ENCODE measurements around the gene POLR3E.
"Not testable (repeated sequence)": the region's sequence is repeated elsewhere in the genome, so short reads cannot be mapped to it uniquely, and the experiment has no call there.

POLR3E gene

GRCh38 chr16:22337045-22337444 lies 39.8 kb downstream of the POLR3E start:
- DNase-seq = no peak

GRCh38 chr16:22337849-22338635 lies 40.8 kb downstream of the POLR3E start:
- no peak for DNase-seq

GRCh38 chr16:22340945-22341344 lies 43.7 kb downstream of the POLR3E start:
- no peak for DNase-seq

- DNase-seq = no peak
These were observed 44.9 kb downstream of the POLR3E start for GRCh38 chr16:22342082-22342481.

- DNase-seq = no peak
These were observed 49.3 kb downstream of the POLR3E start for GRCh38 chr16:22346483-22346882.

GRCh38 chr16:22347100-22347820 lies 50.1 kb downstream of the POLR3E start:
- no peak for DNase-seq

- DNase-seq = no peak
These were observed 51.1 kb downstream of the POLR3E start for GRCh38 chr16:22348291-22348690.

GRCh38 chr16:22351017-22351416 lies 53.8 kb downstream of the POLR3E start:
- DNase-seq = not testable (repeated sequence)

GRCh38 chr16:22352140-22352539 lies 54.9 kb downstream of the POLR3E start:
- no peak for DNase-seq

- DNase-seq = no peak
These were observed 55.5 kb downstream of the POLR3E start for GRCh38 chr16:22352723-22353122.

GRCh38 chr16:22353191-22353919 lies 56.1 kb downstream of the POLR3E start:
- DNase-seq = no peak

GRCh38 chr16:22353933-22354541 lies 56.8 kb downstream of the POLR3E start:
- DNase-seq = no peak

GRCh38 chr16:22355487-22355908 lies 58.3 kb downstream of the POLR3E start:
- DNase-seq = no peak

- DNase-seq = no peak
These were observed 59.9 kb downstream of the POLR3E start for GRCh38 chr16:22356930-22357634.

GRCh38 chr16:22357635-22357971 lies 60.4 kb downstream of the POLR3E start:
- DNase-seq = no peak

- DNase-seq = no peak
These were observed 60.8 kb downstream of the POLR3E start for GRCh38 chr16:22358000-22358399.

- no peak for DNase-seq
These were observed 62.5 kb downstream of the POLR3E start for GRCh38 chr16:22359679-22360078.

GRCh38 chr16:22360963-22361659 lies 63.9 kb downstream of the POLR3E start:
- no peak for DNase-seq

GRCh38 chr16:22364241-22364640 lies 67.0 kb downstream of the POLR3E start:
- DNase-seq = no peak

GRCh38 chr16:22366371-22366770 lies 69.2 kb downstream of the POLR3E start:
- DNase-seq = no peak

GRCh38 chr16:22366889-22367288 lies 69.7 kb downstream of the POLR3E start:
- DNase-seq = no peak
